HG02938 (cell line): ENCODE measurements around the gene SLC1A4.
"Not testable (repeated sequence)": the region's sequence is repeated elsewhere in the genome, so short reads cannot be mapped to it uniquely, and the experiment has no call there.

Experiments
- ATAC-seq: cut with Tn5 transposase; IDR thresholded peaks from one replicate; pipeline ENCODE4 v1.9.1; 2021; ENCODE audit warnings: mild to moderate bottlenecking, moderate library complexity; ENCODE audit not compliant: unreplicated experiment

Gene SLC1A4

DNA sequence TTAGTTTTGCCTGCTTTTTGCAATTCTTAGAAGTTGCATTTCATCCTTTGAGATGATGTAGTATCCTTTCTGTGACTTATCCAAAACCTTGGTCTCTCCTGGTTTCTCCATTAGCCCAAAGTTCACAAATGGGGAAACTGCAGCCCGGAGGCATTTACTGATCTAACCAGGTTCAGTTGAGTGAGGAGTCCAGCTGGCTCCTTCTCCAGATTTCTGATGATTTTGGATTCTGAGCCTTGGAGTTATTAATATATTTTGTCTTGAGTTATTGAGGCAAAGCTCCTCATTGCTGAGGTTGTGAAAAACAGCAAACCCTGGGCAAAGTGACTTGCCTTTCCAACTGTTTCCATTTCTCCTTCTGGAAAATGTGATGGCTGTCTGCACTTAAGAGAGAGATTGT is 1.7 kb downstream of the SLC1A4 start:
- ATAC-seq: no peak

GRCh38 chr2:64992218-64992617 is 3.0 kb downstream of the SLC1A4 start:
- no peak for ATAC-seq

DNA sequence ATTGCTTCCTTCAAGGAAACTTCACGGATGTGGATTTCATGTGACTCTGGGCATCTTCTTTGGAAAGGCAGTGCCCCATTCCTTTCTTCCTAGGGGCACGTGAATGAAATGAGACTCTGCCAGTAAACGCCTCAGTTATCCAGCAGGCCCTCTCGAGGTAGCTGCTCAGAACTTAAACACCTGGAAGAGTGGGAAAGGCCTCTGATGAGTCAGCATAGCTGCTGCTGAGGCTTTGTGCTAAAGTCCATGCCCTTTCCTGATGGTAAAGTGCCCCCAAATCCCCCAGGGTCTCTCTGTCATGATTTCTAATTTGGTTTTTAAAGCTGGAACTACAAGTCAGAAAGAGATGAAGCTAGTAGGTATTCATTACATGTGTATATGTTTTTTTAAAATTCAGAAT is 3.8 kb downstream of the SLC1A4 start:
- ATAC-seq: no peak

GRCh38 chr2:64995041-64995440 is 5.8 kb downstream of the SLC1A4 start:
- ATAC-seq: no peak

- no peak for ATAC-seq
Measured at GRCh38 chr2:64996871-64997307, 7.7 kb downstream of the SLC1A4 start.

- no peak for ATAC-seq
Measured at GRCh38 chr2:64998658-64999061, 9.5 kb downstream of the SLC1A4 start.

- ATAC-seq: no peak
Measured at GRCh38 chr2:64999754-65000153, 10.6 kb downstream of the SLC1A4 start.

GRCh38 chr2:65000644-65001043 is 11.4 kb downstream of the SLC1A4 start:
- no peak for ATAC-seq

GRCh38 chr2:65003037-65003436 is 13.8 kb downstream of the SLC1A4 start:
- ATAC-seq: no peak

- ATAC-seq: not testable (repeated sequence)
Measured at GRCh38 chr2:65004232-65004631, 15.0 kb downstream of the SLC1A4 start.

GRCh38 chr2:65013776-65014175 is 24.6 kb downstream of the SLC1A4 start:
- ATAC-seq: no peak

DNA sequence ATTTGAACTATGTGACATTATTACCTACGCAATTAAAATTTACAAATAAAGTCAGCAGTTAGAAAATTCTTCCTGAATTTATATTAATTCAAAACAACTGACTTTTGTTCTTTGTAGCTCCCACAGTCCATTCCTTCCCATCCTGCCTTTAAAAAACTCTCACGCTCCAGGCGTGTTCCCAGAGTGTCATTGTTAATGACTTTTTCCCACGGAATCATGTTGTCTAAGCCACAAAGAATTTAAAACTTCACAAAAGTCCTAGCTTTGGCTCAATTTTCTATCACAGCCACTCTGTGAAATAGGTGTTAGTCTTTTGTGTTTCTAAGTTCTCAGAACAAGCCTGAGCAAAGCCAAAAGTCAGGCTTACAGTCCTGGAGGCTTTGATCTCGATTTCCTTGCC is 26.5 kb downstream of the SLC1A4 start:
- no peak for ATAC-seq

DNA sequence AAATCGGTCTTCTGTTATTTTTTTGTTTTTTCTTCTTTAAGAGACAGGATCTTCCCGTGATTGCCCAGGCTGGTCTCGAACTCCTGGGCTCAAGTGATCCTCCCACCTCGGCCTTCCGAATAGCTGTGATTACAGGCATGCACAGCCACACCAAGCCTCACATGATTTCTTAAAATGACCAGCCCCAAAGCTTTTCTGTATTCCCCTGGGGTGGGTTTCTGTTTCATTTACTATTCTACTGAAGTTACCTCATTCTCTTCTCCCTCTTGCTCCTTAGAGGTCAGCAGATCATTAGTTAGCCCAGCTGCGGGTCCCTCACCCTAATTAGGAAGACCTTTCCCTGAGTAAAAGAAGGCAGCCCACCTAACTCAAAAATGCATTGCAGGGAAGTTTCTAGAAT is 27.6 kb downstream of the SLC1A4 start:
- ATAC-seq: peak; percentile 58

DNA sequence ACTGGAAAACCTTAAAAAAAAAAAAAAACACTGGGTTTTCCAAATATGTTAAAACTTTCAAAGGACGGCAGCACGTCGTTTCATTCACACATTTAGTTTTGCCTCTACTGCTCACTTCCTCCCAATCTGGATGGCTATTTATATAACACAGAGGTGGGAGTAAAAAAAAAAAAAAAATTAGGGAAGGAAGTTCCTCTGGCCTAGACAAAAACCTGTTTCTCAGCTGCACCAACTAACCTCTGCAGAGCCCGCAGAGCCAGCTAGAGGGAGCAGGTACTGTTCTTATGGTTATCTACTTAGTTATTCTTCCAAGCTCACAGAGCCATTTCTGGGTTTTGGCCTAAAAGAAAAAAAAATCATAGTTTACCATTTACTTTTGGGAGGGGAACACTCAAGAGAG is 28.1 kb downstream of the SLC1A4 start:
- ATAC-seq: no peak

DNA sequence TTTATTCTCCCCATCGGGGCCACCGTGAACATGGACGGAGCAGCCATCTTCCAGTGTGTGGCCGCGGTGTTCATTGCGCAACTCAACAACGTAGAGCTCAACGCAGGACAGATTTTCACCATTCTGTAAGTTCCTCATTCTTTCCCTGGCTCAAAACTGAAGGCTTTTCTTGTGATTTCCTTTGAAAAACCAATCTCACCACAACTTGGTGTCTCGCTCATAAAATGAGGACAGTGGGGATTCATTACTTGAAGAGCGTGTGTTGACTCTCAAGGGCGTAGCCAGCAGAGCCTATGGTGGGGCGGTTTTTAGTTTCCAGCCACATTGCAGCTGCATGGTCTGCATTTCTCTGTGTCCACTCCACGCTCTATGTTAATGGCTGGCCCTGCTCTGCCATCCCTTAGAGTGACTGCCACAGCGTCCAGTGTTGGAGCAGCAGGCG is 29.0 kb downstream of the SLC1A4 start:
- ATAC-seq: no peak

- no peak for ATAC-seq
Measured at GRCh38 chr2:65019010-65019409, 29.8 kb downstream of the SLC1A4 start.

- ATAC-seq: no peak
Measured at GRCh38 chr2:65019675-65020195, 30.5 kb downstream of the SLC1A4 start.

GRCh38 chr2:65020251-65020650 is 31.1 kb downstream of the SLC1A4 start:
- not testable (repeated sequence) for ATAC-seq

GRCh38 chr2:65020943-65021528 is 31.8 kb downstream of the SLC1A4 start:
- no peak for ATAC-seq

- ATAC-seq: no peak
Measured at GRCh38 chr2:65021709-65022108, 32.5 kb downstream of the SLC1A4 start.

DNA sequence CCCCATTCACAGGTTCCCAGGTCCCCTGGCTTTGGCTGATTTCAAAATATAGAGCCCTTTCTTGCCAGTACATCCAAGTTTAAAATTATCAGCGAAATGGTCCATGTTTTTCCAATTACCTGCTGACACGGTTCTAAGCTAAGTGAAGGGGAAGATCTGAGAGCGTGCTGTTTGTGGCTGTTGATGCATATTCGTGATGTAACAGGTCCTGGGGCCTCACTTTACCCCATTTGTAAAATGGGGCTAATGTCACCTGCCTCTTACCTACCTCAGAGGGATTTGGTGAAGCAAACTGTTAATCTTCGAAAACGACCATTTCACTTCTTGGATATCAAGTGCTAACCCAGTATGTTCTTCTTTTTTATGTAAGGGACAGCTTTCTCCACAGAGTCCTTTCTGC is 33.0 kb downstream of the SLC1A4 start:
- no peak for ATAC-seq

GRCh38 chr2:65023742-65024141 is 34.5 kb downstream of the SLC1A4 start:
- no peak for ATAC-seq
